ENCODE measurements around the gene RASEF.

The RASEF gene

GRCh38 chr9:83047839-83048775 lies 14.8 kb downstream of the RASEF start:
- DNase-seq (ENCODE audit: extremely low spot score) = no peak
- no peak for TF ChIP-seq FOXM1 (IDR thresholded peaks at IDR 0.05; ENCODE audit: borderline replicate concordance)
- no peak for TF ChIP-seq FOXA1 (IDR thresholded peaks at IDR 0.05)
- TF ChIP-seq CTBP1 (IDR thresholded peaks at IDR 0.05; ENCODE audit: borderline replicate concordance) = no peak
- TF ChIP-seq HDGF (IDR thresholded peaks at IDR 0.05; ENCODE audit: borderline replicate concordance) = no peak
- ChIA-PET POLR2A (interaction anchor here (1.3 kb wide), 1 partner anchor 14 kb away, joined by 4 read pairs; no protein-coding TSS in a partner anchor), CTCF (no interaction called here)

GRCh38 chr9:83043597-83043996 lies 19.3 kb downstream of the RASEF start:
- DNase-seq (ENCODE audit: extremely low spot score) = no peak
- ChIA-PET POLR2A (interaction anchor here (1.4 kb wide), 1 partner anchor 19 kb away, joined by 4 read pairs; the partner anchor contains the start of gene RASEF), CTCF (interaction anchor here (1.4 kb wide), 1 partner anchor 10 kb away, joined by 4 read pairs; no protein-coding TSS in a partner anchor)
- TF ChIP-seq BHLHE40 (IDR thresholded peaks at IDR 0.05; ENCODE audit: borderline replicate concordance) (no peak), HDGF (IDR thresholded peaks at IDR 0.05; ENCODE audit: borderline replicate concordance) (no peak)

GRCh38 chr9:83041771-83042170 lies 21.2 kb downstream of the RASEF start:
- no peak for DNase-seq (ENCODE audit: extremely low spot score)
- POLR2A ChIA-PET = no interaction called here
- TF ChIP-seq ARNT (IDR thresholded peaks at IDR 0.05) (no peak), L3MBTL2 (conservative IDR thresholded peaks at IDR 0.05) (no peak), FOXA1 (IDR thresholded peaks at IDR 0.05) (no peak), FOXK2 (IDR thresholded peaks at IDR 0.05) (no peak), SP1 (IDR thresholded peaks at IDR 0.05) (no peak), ZNF384 (IDR thresholded peaks at IDR 0.05) (no peak), BHLHE40 (IDR thresholded peaks at IDR 0.05; ENCODE audit: borderline replicate concordance) (no peak), LEF1 (IDR thresholded peaks at IDR 0.05; ENCODE audit: borderline replicate concordance) (no peak), SUZ12 (IDR thresholded peaks at IDR 0.05) (no peak), TARDBP (IDR thresholded peaks at IDR 0.05) (no peak), NFRKB (IDR thresholded peaks at IDR 0.05) (no peak), FOXM1 (IDR thresholded peaks at IDR 0.05; ENCODE audit: borderline replicate concordance) (no peak), HDGF (IDR thresholded peaks at IDR 0.05; ENCODE audit: borderline replicate concordance) (no peak), PKNOX1 (IDR thresholded peaks at IDR 0.05) (no peak), CTBP1 (IDR thresholded peaks at IDR 0.05; ENCODE audit: borderline replicate concordance) (no peak), ELF4 (IDR thresholded peaks at IDR 0.05) (no peak)
- CTCF ChIA-PET = no interaction called here

GRCh38 chr9:83039303-83039702 lies 23.6 kb downstream of the RASEF start:
- POLR2A ChIA-PET = no interaction called here
- TF ChIP-seq BHLHE40 (IDR thresholded peaks at IDR 0.05; ENCODE audit: borderline replicate concordance) (no peak), CTBP1 (IDR thresholded peaks at IDR 0.05; ENCODE audit: borderline replicate concordance) (no peak), SUZ12 (IDR thresholded peaks at IDR 0.05) (no peak), SP1 (IDR thresholded peaks at IDR 0.05) (no peak), FOXM1 (IDR thresholded peaks at IDR 0.05; ENCODE audit: borderline replicate concordance) (no peak), NFRKB (IDR thresholded peaks at IDR 0.05) (no peak), ELF4 (IDR thresholded peaks at IDR 0.05) (no peak), ZNF384 (IDR thresholded peaks at IDR 0.05) (no peak), TARDBP (IDR thresholded peaks at IDR 0.05) (no peak), HDGF (IDR thresholded peaks at IDR 0.05; ENCODE audit: borderline replicate concordance) (no peak), ARNT (IDR thresholded peaks at IDR 0.05) (no peak), FOXA1 (IDR thresholded peaks at IDR 0.05) (no peak), LEF1 (IDR thresholded peaks at IDR 0.05; ENCODE audit: borderline replicate concordance) (no peak), FOXK2 (IDR thresholded peaks at IDR 0.05) (no peak), L3MBTL2 (conservative IDR thresholded peaks at IDR 0.05) (no peak), PKNOX1 (IDR thresholded peaks at IDR 0.05) (no peak)
- no peak for DNase-seq (ENCODE audit: extremely low spot score)
- CTCF ChIA-PET = no interaction called here

- CTCF ChIA-PET = no interaction called here
- no peak for DNase-seq (ENCODE audit: extremely low spot score)
- TF ChIP-seq SUZ12 (IDR thresholded peaks at IDR 0.05) (no peak), FOXA1 (IDR thresholded peaks at IDR 0.05) (no peak), ZNF384 (IDR thresholded peaks at IDR 0.05) (no peak), ARNT (IDR thresholded peaks at IDR 0.05) (no peak), HDGF (IDR thresholded peaks at IDR 0.05; ENCODE audit: borderline replicate concordance) (no peak), SP1 (IDR thresholded peaks at IDR 0.05) (no peak), FOXM1 (IDR thresholded peaks at IDR 0.05; ENCODE audit: borderline replicate concordance) (no peak), ELF4 (IDR thresholded peaks at IDR 0.05) (no peak), L3MBTL2 (conservative IDR thresholded peaks at IDR 0.05) (no peak)
- POLR2A ChIA-PET = no interaction called here
These were observed 26.9 kb downstream of the RASEF start for GRCh38 chr9:83036043-83036442.

- CTCF ChIA-PET = no interaction called here
These were observed 27.8 kb downstream of the RASEF start for GRCh38 chr9:83035143-83035542.

More at GRCh38 chr9:83035143-83035542, 27.8 kb downstream of the RASEF start:
- no peak for DNase-seq (ENCODE audit: extremely low spot score)
- POLR2A ChIA-PET = no interaction called here
- TF ChIP-seq LEF1 (IDR thresholded peaks at IDR 0.05; ENCODE audit: borderline replicate concordance) (no peak), ELF4 (IDR thresholded peaks at IDR 0.05) (no peak), SP1 (IDR thresholded peaks at IDR 0.05) (no peak), BHLHE40 (IDR thresholded peaks at IDR 0.05; ENCODE audit: borderline replicate concordance) (no peak), PKNOX1 (IDR thresholded peaks at IDR 0.05) (no peak), SUZ12 (IDR thresholded peaks at IDR 0.05) (no peak), CTBP1 (IDR thresholded peaks at IDR 0.05; ENCODE audit: borderline replicate concordance) (no peak), FOXA1 (IDR thresholded peaks at IDR 0.05) (no peak), NFRKB (IDR thresholded peaks at IDR 0.05) (no peak), ARNT (IDR thresholded peaks at IDR 0.05) (no peak), TARDBP (IDR thresholded peaks at IDR 0.05) (no peak), HDGF (IDR thresholded peaks at IDR 0.05; ENCODE audit: borderline replicate concordance) (no peak), FOXK2 (IDR thresholded peaks at IDR 0.05) (no peak), ZNF384 (IDR thresholded peaks at IDR 0.05) (no peak), FOXM1 (IDR thresholded peaks at IDR 0.05; ENCODE audit: borderline replicate concordance) (no peak), L3MBTL2 (conservative IDR thresholded peaks at IDR 0.05) (no peak)

Data from HEK293T (cell line).